Measurements from ENCODE around the gene OR6C2.
"Not testable (repeated sequence)": the region's sequence is repeated elsewhere in the genome, so short reads cannot be mapped to it uniquely, and the experiment has no call there.

OR6C2 gene

DNA sequence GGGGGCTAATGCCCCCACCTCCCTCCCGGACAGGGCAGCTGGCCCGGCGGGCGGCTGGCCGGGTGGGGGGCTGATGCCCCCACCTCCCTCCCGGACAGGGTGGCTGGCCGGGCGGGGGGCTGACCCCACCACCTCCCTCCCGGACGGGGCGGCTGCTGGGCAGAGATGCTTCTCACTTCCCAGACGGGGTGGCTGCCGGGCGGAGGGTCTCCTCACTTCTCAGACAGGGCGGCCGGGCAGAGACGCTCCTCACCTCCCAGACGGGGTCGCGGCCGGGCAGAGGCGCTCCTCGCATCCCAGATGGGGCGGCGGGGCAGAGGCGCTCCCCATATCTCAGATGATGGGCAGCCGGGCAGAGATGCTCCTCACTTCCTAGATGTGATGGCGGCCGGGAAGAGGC lies 35.3 kb downstream of the OR6C2 start:
- DNase-seq = not testable (repeated sequence)

DNA sequence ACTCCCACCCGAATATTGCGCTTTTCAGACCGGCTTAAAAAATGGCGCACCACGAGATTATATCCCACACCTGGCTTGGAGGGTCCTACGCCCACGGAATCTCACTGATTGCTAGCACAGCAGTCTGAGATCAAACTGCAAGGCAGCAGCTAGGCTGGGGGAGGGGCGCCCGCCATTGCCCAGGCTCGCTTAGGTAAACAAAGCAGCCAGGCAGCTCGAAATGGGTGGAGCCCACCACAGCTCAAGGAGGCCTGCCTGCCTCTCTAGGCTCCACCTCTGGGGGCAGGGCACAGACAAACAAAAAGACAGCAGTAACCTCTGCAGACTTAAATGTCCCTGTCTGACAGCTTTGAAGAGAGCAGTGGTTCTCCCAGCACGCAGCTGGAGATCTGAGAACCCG lies 40.4 kb downstream of the OR6C2 start:
- DNase-seq = not testable (repeated sequence)

DNA sequence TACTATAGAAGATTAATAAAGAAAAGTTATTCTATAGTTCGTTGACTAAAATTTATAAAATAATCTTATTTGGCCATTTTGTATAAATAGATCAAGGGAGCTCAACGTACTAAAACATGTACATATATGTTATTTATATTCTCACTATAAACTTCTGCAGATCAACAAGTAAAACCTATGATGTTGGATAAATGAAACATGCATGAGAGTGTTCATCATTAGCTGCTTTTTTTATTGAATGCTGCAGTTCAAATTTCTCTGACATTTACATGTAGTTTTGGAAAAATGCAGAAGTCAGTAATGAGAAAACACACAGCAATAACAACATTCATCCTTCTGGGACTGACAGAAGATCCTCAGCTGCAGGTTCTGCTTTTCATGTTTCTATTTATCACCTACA lies 48.2 kb downstream of the OR6C2 start, which contains the start of gene OR6C68:
Gene OR6C68 (plus strand): TSS at position 301 of the 400 bp plus-strand sequence. CDS start 0 bp downstream, at position 301.
- DNase-seq = no peak

GRCh38 chr12:55495490-55495889 lies 51.6 kb downstream of the OR6C2 start:
- no peak for DNase-seq

DNA sequence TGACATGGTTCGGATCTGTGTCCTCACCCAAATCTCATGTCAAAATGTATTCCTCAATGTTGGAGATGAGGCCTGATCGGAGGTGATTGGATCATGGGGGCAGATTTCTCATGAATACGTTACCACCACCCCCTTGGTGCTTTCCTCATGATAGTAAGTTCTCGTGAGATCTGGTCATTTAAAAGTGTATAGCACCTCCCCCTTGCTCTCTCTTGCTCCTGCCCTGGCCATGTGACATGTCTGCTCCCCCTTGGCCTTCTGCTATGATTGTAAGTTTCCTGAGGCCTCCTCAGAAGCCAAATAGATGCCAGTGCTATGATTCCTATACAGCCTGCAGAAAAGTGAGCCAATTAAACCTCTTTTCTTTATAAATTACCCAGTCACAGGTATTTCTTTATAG lies 55.4 kb downstream of the OR6C2 start:
- DNase-seq = no peak

DNA sequence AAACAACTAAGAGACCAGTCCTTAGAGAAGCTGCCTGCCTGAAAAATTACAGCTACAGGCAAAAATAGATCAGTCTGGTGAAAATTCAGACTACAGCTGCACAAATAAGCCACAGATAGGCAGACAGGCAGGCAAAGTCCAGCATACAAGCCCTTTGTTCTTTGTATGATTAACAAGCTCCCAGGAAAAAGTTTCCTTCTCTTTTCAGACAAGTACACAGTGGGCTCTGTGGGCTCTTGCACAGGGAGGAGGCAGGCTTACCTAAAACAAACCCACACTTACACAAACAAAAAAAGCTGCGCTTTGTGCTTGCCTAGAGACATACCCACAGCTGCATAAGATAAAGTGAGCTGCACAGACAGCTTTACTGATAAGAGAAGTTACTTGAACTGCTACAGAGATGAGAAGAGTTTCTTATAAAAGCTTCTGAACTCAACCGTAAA lies 56.0 kb downstream of the OR6C2 start:
- DNase-seq = no peak

DNA sequence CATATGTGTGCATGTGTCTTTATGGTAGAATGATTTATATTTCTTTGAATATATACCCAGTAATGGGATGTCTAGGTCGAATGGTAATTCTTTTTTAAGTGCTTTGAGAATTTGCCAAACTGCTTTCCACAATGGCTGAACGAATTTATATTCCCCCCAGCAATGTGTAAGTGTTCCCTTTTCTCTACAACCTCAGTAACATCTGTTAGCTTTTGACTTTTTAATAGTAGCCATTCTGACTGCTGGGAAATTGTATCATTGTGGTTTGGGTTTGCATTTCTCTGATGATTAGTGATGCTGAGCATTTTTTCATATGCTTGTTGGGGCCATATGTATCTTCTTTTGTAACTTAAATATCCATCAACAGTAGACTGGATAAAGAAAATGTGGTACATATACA lies 57.7 kb downstream of the OR6C2 start:
- DNase-seq = no peak

All from NCI-H2227 treated with DMSO at 0.1 percent for 48 hours (cell line).